Iris pigment epithelial cell (primary cell): Measurements from ENCODE around the gene PRKCH.

Experiments
- DNase-seq: peaks from one replicate; pipeline ENCODE4 v3.0.0-alpha.2; 2011; ENCODE audit warnings: low read depth

The PRKCH gene

GRCh38 chr14:61589691-61590581 lies 268.6 kb downstream of the PRKCH start:
- no peak for DNase-seq

DNA sequence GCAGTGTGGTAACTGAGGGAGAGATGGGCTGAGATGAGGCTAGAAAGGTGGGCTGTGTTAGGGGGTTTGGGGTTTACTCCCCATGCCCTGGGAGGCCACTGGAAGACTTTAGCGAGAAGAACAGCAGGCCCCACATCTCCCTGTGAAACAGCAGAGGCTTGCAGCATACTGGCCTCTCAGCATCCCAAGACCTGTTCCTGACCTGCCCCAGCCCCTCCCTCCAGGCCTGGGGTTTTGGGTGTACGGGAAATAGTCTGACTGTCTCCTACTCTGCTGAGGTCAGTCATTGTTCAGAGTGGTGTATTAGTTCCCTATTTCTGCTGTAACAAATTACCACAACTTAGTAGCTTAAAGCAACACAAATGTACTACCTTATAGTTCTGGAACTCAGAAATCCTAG lies 270.5 kb downstream of the PRKCH start:
- no peak for DNase-seq

GRCh38 chr14:61593330-61593729 lies 272.0 kb downstream of the PRKCH start:
- peak; percentile 83 for DNase-seq

DNA sequence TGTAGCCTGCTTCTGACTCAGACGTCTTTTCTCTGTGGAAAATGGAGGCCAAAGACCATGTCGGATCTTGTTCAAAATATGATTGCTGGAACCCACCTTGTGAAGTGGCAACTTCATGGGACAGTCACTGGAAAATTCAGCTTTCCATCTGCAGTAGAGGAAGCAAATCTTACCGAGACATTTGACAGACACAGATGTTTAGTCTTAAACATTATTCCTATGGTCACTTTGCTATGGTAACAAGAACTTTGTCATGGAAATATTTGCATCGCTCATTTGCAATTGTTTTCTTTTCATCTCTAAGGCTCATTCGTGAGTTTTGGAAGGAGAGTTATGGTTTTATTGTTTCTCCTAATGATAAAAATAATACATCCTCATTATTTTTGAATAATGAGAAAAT lies 275.6 kb downstream of the PRKCH start:
- no peak for DNase-seq

- DNase-seq: no peak
These were observed 277.6 kb downstream of the PRKCH start for GRCh38 chr14:61598980-61599379.

- DNase-seq: no peak
These were observed 278.6 kb downstream of the PRKCH start for GRCh38 chr14:61599942-61600341.
